H1 (cell line): ENCODE results near the gene FOXN3.

ENCODE experiments used
- CTBP2 ChIP-seq: IDR thresholded peaks from 2 replicates; pipeline ENCODE4 v1.7.0; 2011; ENCODE audit warnings: borderline replicate concordance, mild to moderate bottlenecking, moderate library complexity, mixed read lengths, low read length; ENCODE audit not compliant: insufficient read depth, insufficient read length
- CTCF ChIP-seq, 3 experiments: IDR thresholded peaks; 1 replicate in 2 of 3; 2 replicates in 1 of 3; pipeline versions ENCODE4 v1.5.1 to v1.6.1; 2011; ENCODE audit warnings: low read length in 3 of 3, mild to moderate bottlenecking in 3 of 3, inconsistent platforms in 2 of 3, low read depth in 1 of 3, moderate library complexity in 1 of 3; ENCODE audit not compliant: insufficient read depth in 1 of 3; ENCODE audit errors: control extremely low read depth in 1 of 3
- HDAC2 ChIP-seq, 2 experiments: fragments of 300-600 bp in 1 of 2; sonication (generic) in 1 of 2; IDR thresholded peaks; 2 replicates each; pipeline ENCODE4 v1.6.1; 2011 to 2012; ENCODE audit warnings: low read depth in 2 of 2, low read length in 2 of 2, mild to moderate bottlenecking in 2 of 2, moderate library complexity in 2 of 2, borderline replicate concordance in 1 of 2, inconsistent platforms in 1 of 2
- JUND ChIP-seq: IDR thresholded peaks from 2 replicates; pipeline ENCODE4 v1.6.1; 2011; ENCODE audit warnings: mild to moderate bottlenecking, improper control_type of control experiment, low read length
- KDM1A ChIP-seq: fragments of 200-600, 300-600 bp; sonication (generic); IDR thresholded peaks from 2 replicates; pipeline ENCODE4 v1.7.1; 2016; ENCODE audit warnings: mild to moderate bottlenecking, low read length, borderline replicate concordance
- POLR2A ChIP-seq, 2 experiments: IDR thresholded peaks; 1 replicate in 1 of 2; 2 replicates in 1 of 2; pipeline ENCODE4 v1.6.1; 2011; ENCODE audit warnings: low read depth in 2 of 2, low read length in 2 of 2, mild to moderate bottlenecking in 2 of 2; ENCODE audit errors: control extremely low read depth in 1 of 2
- RFX5 ChIP-seq: IDR thresholded peaks from 2 replicates; pipeline ENCODE4 v1.6.1; 2011; ENCODE audit warnings: low read depth, low read length, improper control_type of control experiment, borderline replicate concordance
- TAF1 ChIP-seq: IDR thresholded peaks from 2 replicates; pipeline ENCODE4 v1.6.1; 2011; ENCODE audit warnings: mild to moderate bottlenecking, low read depth, low read length
- TCF12 ChIP-seq: IDR thresholded peaks from 2 replicates; pipeline ENCODE4 v1.6.1; 2011; ENCODE audit warnings: low read depth, mild to moderate bottlenecking, low read length

- no peak for TF ChIP-seq CTCF (IDR thresholded peaks at IDR 0.05; ENCODE audit: control extremely low read depth in 1 of 3, insufficient read depth in 1 of 3, low read depth in 1 of 3, low read length in 3 of 3)
- TF ChIP-seq POLR2A (IDR thresholded peaks at IDR 0.05; ENCODE audit: control extremely low read depth in 1 of 2, low read depth in 2 of 2, low read length in 2 of 2): no peak
- TF ChIP-seq RFX5: no peak
- TF ChIP-seq CTBP2: no peak
- TF ChIP-seq TCF12: no peak
- no peak for TF ChIP-seq KDM1A
- no peak for TF ChIP-seq HDAC2 (IDR thresholded peaks at IDR 0.05; ENCODE audit: borderline replicate concordance in 1 of 2, low read depth in 2 of 2, low read length in 2 of 2)
- TF ChIP-seq JUND: no peak
- no peak for TF ChIP-seq TAF1
Observed at GRCh38 chr14:89227496-89227836, 189.6 kb downstream of the FOXN3 start.
